ENCODE measurements around the gene KBTBD7.

The KBTBD7 gene

DNA sequence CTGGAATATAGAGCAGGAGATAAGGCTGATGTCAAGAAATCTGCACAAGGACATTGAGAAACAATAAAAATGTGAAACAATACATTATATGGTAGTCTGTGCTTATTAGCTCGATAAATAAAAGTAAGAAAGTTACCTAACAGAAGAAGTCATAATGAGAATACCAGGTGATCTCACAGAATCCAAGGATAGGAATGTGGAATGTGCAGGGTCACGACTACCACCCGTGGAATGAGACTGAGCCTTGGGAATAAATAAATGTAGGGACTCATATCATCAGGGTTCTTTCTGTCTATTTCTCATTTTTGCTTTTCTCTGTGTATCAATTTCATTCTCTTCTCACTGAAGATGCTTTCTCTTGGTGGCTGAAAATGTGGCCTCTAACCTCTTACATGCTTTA, 26.0 kb upstream of the KBTBD7 start:
- Histone ChIP-seq H3K4me3 (ENCODE audit: extremely low read depth, insufficient read depth, low read length, poor library complexity, severe bottlenecking) (no peak overlapping the region), H3K27ac (ENCODE audit: low read depth, low read length, severe bottlenecking) (no peak overlapping the region), H3K9me3 (ENCODE audit: control insufficient read depth, low read length) (no peaks in the 10 kb centered on the region), H3K36me3 (ENCODE audit: control insufficient read depth, insufficient read depth, low read length) (no peaks in the 10 kb centered on the region), H3K4me1 (ENCODE audit: control insufficient read depth, insufficient read depth, low read length, poor library complexity, severe bottlenecking) (peaks cover 4% of the 10 kb centered on the region)
- 90 to 100% methylated on average over 2 of the region's 3 CpGs for WGBS, 2 experiments (ENCODE audit: insufficient coverage in 2 of 2)

DNA sequence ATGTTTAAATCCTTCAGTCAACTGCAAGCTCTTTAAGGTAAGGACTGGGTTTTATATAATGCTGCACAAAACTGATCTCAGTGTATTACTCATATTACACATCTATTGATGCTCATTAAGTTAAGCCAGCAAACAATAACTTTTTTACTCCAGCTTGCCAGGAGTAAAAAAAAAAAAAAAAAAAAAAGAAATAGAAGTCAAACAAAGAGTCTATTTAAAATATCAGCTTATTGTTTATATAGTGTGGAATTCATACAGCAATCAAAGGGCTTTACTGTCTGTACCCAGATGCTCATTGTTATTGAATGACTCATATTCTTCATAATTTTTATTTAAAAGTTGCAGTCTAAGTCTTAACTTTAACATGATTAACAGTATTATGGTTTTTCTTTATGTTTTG, 21.8 kb upstream of the KBTBD7 start:
- no peaks in the 10 kb centered on the region for H3K4me1 ChIP-seq (ENCODE audit: control insufficient read depth, insufficient read depth, low read length, poor library complexity, severe bottlenecking)
- no peaks in the 10 kb centered on the region for H3K36me3 ChIP-seq (ENCODE audit: control insufficient read depth, insufficient read depth, low read length)
- peaks cover 6% of the 10 kb centered on the region for H3K9me3 ChIP-seq (ENCODE audit: control insufficient read depth, low read length)
- no peak overlapping the region for H3K4me3 ChIP-seq (ENCODE audit: extremely low read depth, insufficient read depth, low read length, poor library complexity, severe bottlenecking)
- H3K27ac ChIP-seq (ENCODE audit: low read depth, low read length, severe bottlenecking), result no peak overlapping the region

DNA sequence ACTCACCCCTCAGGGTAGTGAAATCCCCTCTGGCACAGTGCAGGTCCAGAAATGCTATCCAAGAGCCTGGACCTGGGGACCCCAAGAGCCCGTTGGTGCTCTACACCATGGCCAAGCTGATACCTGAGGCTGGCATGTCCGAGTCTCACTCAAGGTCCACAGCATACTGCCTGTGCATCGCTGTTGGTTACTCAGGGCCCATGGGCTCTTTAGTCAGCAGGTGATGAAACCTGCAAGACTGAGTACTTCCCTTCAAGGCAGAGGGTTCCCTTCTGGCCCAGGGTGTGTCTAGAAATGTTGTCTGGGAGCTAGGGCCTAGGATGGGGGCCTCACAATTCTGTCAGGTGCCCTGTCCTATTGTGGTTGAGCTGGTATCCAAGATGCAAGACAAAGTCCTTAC, 19.6 kb upstream of the KBTBD7 start:
- H3K9me3 ChIP-seq (ENCODE audit: control insufficient read depth, low read length), result peaks cover 10% of the 10 kb centered on the region
- H3K27ac ChIP-seq (ENCODE audit: low read depth, low read length, severe bottlenecking), result no peak overlapping the region
- no peaks in the 10 kb centered on the region for H3K36me3 ChIP-seq (ENCODE audit: control insufficient read depth, insufficient read depth, low read length)
- no peak overlapping the region for H3K4me3 ChIP-seq (ENCODE audit: extremely low read depth, insufficient read depth, low read length, poor library complexity, severe bottlenecking)
- WGBS, 2 experiments (ENCODE audit: insufficient coverage in 2 of 2), result 67 to 100% methylated on average over 1 to 3 of the region's 3 CpGs
- H3K4me1 ChIP-seq (ENCODE audit: control insufficient read depth, insufficient read depth, low read length, poor library complexity, severe bottlenecking), result no peaks in the 10 kb centered on the region

DNA sequence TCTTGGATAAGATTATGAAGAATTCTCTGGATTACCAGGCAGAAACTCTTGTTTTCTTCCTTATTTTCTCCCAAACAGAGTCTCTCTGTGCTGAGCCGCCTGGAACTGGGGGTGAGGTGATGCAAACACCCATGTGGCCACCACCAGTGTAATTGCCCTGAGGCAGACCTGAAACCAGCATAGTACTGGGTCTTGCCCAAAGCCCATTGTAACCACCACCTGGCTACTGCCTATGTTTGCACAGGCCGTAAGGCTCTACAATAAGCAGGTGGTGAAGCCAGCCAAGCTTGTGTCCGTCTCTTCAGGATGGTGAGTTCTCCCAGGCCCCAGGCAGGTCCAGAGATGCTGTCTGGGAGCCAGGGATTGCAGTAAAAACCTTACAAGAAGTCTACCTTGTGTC, 18.9 kb upstream of the KBTBD7 start:
- Histone ChIP-seq H3K4me1 (ENCODE audit: control insufficient read depth, insufficient read depth, low read length, poor library complexity, severe bottlenecking) (no peaks in the 10 kb centered on the region), H3K4me3 (ENCODE audit: extremely low read depth, insufficient read depth, low read length, poor library complexity, severe bottlenecking) (no peak overlapping the region), H3K36me3 (ENCODE audit: control insufficient read depth, insufficient read depth, low read length) (no peaks in the 10 kb centered on the region), H3K9me3 (ENCODE audit: control insufficient read depth, low read length) (peaks cover 10% of the 10 kb centered on the region), H3K27ac (ENCODE audit: low read depth, low read length, severe bottlenecking) (no peak overlapping the region)
- WGBS, 2 experiments (ENCODE audit: insufficient coverage in 2 of 2), result 94 to 95% methylated on average over 2 of the region's 3 CpGs

DNA sequence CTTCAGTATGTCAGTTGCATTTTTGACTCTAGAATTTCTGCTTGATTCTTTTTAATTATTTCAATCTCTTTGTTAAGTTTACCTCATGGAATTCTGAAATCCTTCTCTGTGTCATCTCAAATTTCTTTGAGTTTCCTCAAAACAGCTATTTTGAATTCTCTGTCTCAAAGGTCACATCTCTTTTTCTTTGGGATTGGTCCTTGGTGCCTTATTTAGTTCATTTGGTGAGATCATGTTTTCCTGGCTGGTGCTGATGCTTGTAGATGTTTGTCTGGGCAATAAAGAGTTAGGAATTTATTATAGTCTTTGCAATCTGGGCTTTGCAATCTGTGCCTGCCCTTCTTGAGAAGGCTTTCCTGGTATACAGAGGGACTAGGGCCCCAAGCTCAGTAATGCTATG, 18.5 kb upstream of the KBTBD7 start:
- Histone ChIP-seq H3K9me3 (ENCODE audit: control insufficient read depth, low read length) (peaks cover 14% of the 10 kb centered on the region), H3K4me3 (ENCODE audit: extremely low read depth, insufficient read depth, low read length, poor library complexity, severe bottlenecking) (no peak overlapping the region), H3K4me1 (ENCODE audit: control insufficient read depth, insufficient read depth, low read length, poor library complexity, severe bottlenecking) (no peaks in the 10 kb centered on the region), H3K27ac (ENCODE audit: low read depth, low read length, severe bottlenecking) (no peak overlapping the region), H3K36me3 (ENCODE audit: control insufficient read depth, insufficient read depth, low read length) (no peaks in the 10 kb centered on the region)

DNA sequence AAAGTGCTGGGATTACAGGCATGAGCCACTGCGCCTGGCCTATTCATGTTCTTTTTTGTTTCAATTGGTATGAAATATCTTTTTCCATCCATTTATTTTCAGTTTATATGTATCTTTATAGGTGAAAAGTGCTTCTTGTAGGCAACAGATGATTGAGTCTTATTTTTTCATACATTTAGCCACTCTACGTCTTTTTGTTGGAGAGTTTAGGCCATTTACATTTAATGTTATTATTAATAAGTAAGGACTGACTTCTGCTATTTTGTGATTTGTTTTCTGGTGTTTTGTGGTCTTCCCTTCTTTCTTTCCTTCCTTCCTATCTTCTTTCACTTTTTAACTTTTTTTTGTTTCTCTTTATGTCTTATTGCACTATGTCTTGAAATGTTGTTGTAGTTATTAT, 16.7 kb upstream of the KBTBD7 start:
- Histone ChIP-seq H3K4me1 (ENCODE audit: control insufficient read depth, insufficient read depth, low read length, poor library complexity, severe bottlenecking) (no peaks in the 10 kb centered on the region), H3K4me3 (ENCODE audit: extremely low read depth, insufficient read depth, low read length, poor library complexity, severe bottlenecking) (no peak overlapping the region), H3K27ac (ENCODE audit: low read depth, low read length, severe bottlenecking) (no peak overlapping the region), H3K9me3 (ENCODE audit: control insufficient read depth, low read length) (peaks cover 17% of the 10 kb centered on the region), H3K36me3 (ENCODE audit: control insufficient read depth, insufficient read depth, low read length) (no peaks in the 10 kb centered on the region)
- WGBS, 2 experiments (ENCODE audit: insufficient coverage in 2 of 2), result no CpG with 5 or more reads among the region's 2 CpGs

DNA sequence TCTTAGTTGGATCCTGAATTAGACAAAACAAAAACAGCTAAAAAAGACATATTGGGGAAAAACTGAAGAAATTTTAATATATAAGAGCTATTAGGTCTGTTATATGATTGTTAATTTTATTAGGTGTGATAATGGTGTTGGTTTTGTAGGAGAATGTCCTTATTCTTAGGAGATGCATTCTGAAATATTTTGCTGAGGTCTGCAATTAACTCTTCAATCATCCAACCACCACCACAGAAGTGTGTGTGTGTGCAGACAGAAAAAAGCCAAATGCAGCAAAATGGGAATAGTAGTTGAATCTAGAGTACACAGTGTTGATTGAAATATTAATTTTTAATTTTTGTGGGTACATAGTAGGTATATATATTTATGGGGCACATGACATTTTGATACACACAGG, 12.1 kb upstream of the KBTBD7 start:
- no peak overlapping the region for H3K4me3 ChIP-seq (ENCODE audit: extremely low read depth, insufficient read depth, low read length, poor library complexity, severe bottlenecking)
- H3K27ac ChIP-seq (ENCODE audit: low read depth, low read length, severe bottlenecking), result no peak overlapping the region
- H3K9me3 ChIP-seq (ENCODE audit: control insufficient read depth, low read length), result peaks cover 14% of the 10 kb centered on the region
- no peaks in the 10 kb centered on the region for H3K4me1 ChIP-seq (ENCODE audit: control insufficient read depth, insufficient read depth, low read length, poor library complexity, severe bottlenecking)
- no peaks in the 10 kb centered on the region for H3K36me3 ChIP-seq (ENCODE audit: control insufficient read depth, insufficient read depth, low read length)

DNA sequence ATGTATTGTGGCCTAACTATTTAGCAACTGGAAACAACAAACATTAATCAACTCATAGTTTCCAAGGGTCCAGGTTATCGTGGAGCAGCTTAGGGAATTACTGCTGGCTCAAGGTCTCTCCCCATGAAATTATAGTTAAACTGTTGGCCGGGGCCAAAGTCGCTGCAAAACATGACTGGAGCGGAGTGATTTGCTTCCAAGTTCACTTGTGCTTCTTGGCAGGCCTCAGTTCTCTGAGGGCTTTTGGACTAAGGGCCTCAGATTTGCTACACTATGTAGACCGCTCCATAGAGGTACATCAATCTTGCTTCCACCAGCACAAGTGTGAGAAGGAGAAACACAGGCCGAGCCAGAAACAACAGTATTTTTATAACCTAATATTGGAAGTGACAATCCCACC, 9.4 kb upstream of the KBTBD7 start:
- Histone ChIP-seq H3K4me1 (ENCODE audit: control insufficient read depth, insufficient read depth, low read length, poor library complexity, severe bottlenecking) (no peaks in the 10 kb centered on the region), H3K27ac (ENCODE audit: low read depth, low read length, severe bottlenecking) (no peak overlapping the region), H3K36me3 (ENCODE audit: control insufficient read depth, insufficient read depth, low read length) (no peaks in the 10 kb centered on the region), H3K9me3 (ENCODE audit: control insufficient read depth, low read length) (peaks cover 8% of the 10 kb centered on the region), H3K4me3 (ENCODE audit: extremely low read depth, insufficient read depth, low read length, poor library complexity, severe bottlenecking) (no peak overlapping the region)
- WGBS, 2 experiments (ENCODE audit: insufficient coverage in 2 of 2), result 83 to 93% methylated on average over 4 to 5 of the region's 6 CpGs

DNA sequence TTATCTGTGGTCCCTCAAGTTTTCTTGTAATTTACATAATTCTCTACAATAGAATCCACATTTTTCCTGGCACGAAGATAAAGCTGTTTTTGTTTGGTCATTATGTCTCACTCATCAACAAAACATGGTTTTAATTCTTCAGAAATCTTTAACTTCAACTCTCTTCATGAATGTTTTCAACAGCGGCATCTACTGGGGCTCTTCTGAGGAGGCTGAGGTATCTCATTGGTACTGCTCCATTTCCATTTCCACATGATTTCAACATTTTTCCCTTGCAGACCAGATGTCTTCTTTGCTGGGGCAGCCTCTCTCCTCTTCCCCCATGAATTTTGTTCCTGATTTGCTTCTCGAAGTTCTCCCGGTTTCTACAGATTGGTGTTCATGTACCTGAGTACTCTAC, 5.8 kb upstream of the KBTBD7 start:
- Histone ChIP-seq H3K9me3 (ENCODE audit: control insufficient read depth, low read length) (no peaks in the 10 kb centered on the region), H3K4me1 (ENCODE audit: control insufficient read depth, insufficient read depth, low read length, poor library complexity, severe bottlenecking) (no peaks in the 10 kb centered on the region), H3K4me3 (ENCODE audit: extremely low read depth, insufficient read depth, low read length, poor library complexity, severe bottlenecking) (no peak overlapping the region), H3K27ac (ENCODE audit: low read depth, low read length, severe bottlenecking) (no peak overlapping the region), H3K36me3 (ENCODE audit: control insufficient read depth, insufficient read depth, low read length) (no peaks in the 10 kb centered on the region)
- 82 to 90% methylated on average over 3 to 4 of the region's 4 CpGs for WGBS, 2 experiments (ENCODE audit: insufficient coverage in 2 of 2)

DNA sequence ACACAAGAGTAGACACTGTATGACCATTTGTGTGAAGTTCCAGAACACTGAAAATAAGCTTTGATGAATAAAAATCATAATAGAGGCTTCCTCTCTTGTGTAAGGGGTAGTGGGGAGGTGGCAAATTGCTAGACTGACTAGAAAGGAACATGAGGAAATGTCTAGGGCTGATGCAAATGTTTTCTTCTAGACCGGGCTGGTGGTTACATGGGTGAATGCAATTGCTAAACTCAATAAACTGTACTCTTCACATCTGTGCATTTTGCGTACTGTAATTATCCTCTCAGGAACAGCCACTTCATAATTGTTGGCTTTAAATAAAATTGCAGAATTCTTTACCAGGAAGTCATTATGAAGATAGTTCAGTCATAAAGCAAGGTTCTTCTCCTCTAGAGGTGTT, 5.2 kb upstream of the KBTBD7 start:
- Histone ChIP-seq H3K4me3 (ENCODE audit: extremely low read depth, insufficient read depth, low read length, poor library complexity, severe bottlenecking) (no peak overlapping the region), H3K27ac (ENCODE audit: low read depth, low read length, severe bottlenecking) (no peak overlapping the region), H3K4me1 (ENCODE audit: control insufficient read depth, insufficient read depth, low read length, poor library complexity, severe bottlenecking) (no peaks in the 10 kb centered on the region), H3K36me3 (ENCODE audit: control insufficient read depth, insufficient read depth, low read length) (no peaks in the 10 kb centered on the region), H3K9me3 (ENCODE audit: control insufficient read depth, low read length) (no peaks in the 10 kb centered on the region)
- 100% methylated on average over 1 of the region's 2 CpGs; no CpG with 5 or more reads in 1 of the 2 experiments for WGBS, 2 experiments (ENCODE audit: insufficient coverage in 2 of 2)

DNA sequence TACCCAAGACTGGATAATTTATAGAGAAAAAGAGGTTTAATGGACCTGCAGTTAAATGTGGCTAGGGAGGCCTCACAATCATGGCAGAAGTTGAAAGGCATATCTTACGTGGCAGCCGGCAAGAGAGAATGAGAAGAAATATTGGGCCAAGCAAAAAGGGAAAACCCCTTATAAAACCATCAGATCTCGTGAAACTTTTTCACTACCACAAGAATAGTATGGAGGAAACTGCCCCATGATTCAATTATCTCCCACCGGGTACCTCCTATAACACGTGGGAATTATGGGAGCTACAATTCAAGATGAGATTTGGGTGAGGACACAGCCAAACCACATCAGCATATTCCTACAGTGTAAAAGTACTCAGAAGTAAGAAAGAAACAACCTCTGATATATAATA, 4.7 kb upstream of the KBTBD7 start:
- no peak overlapping the region for H3K27ac ChIP-seq (ENCODE audit: low read depth, low read length, severe bottlenecking)
- H3K9me3 ChIP-seq (ENCODE audit: control insufficient read depth, low read length), result no peaks in the 10 kb centered on the region
- H3K36me3 ChIP-seq (ENCODE audit: control insufficient read depth, insufficient read depth, low read length), result no peaks in the 10 kb centered on the region
- no peaks in the 10 kb centered on the region for H3K4me1 ChIP-seq (ENCODE audit: control insufficient read depth, insufficient read depth, low read length, poor library complexity, severe bottlenecking)
- WGBS, 2 experiments (ENCODE audit: insufficient coverage in 2 of 2), result no CpG with 5 or more reads among the region's 5 CpGs
- no peak overlapping the region for H3K4me3 ChIP-seq (ENCODE audit: extremely low read depth, insufficient read depth, low read length, poor library complexity, severe bottlenecking)

DNA sequence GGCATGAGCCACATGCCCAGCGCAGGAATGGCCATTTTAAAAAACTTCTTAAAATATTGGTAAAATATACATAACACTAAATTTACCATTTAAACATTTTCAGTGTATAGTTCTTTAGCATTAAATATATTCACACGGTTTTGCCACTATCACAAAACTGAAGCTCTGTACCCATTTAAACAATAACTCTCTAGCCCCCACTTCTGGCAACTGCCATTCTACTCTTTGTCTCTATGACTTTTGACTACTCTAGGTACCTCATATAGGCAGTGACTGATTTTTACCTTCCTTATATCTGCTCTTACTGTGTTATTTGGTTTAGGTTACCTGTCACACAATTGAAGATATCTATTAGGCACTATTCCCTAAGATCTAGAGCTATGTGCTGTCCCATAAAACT, 2.3 kb upstream of the KBTBD7 start:
- no CpG with 5 or more reads among the region's 2 CpGs for WGBS, 2 experiments (ENCODE audit: insufficient coverage in 2 of 2)
- Histone ChIP-seq H3K36me3 (ENCODE audit: control insufficient read depth, insufficient read depth, low read length) (peaks cover 4% of the 10 kb centered on the region), H3K27ac (ENCODE audit: low read depth, low read length, severe bottlenecking) (no peak overlapping the region), H3K4me3 (ENCODE audit: extremely low read depth, insufficient read depth, low read length, poor library complexity, severe bottlenecking) (no peak overlapping the region), H3K4me1 (ENCODE audit: control insufficient read depth, insufficient read depth, low read length, poor library complexity, severe bottlenecking) (no peaks in the 10 kb centered on the region), H3K9me3 (ENCODE audit: control insufficient read depth, low read length) (no peaks in the 10 kb centered on the region)

All from mesodermal cell (in vitro differentiated cells).